PC-9 (cell line): ENCODE measurements around the gene SMC3.

Source experiments
- CTCF ChIP-seq: fragments of 200-600 bp; sonication (generic); conservative IDR thresholded peaks from 2 replicates; pipeline ENCODE4 v1.6.1; 2017; ENCODE audit warnings: mixed run types, antibody characterized with exemption, mild to moderate bottlenecking, moderate library complexity
- EZH2 ChIP-seq: fragments of 200-600 bp; sonication (generic); IDR thresholded peaks from 2 replicates; pipeline ENCODE4 v1.8.0; 2017; ENCODE audit warnings: antibody characterized with exemption, low read depth

- TF ChIP-seq EZH2 (no peak), CTCF (no peak)
Observed at GRCh38 chr10:110637558-110638053, 70.1 kb downstream of the SMC3 start.
